GM23338 (cell line): Measurements from ENCODE around the gene TXNRD3. TPM values are rescaled to one million over a fixed set of nuclear protein-coding genes. Genes with fewer than 3 reads are reported as not detected.

ENCODE experiments used
- ATAC-seq: fragments of 200-7000 bp; cut with Tn5 transposase; 3 replicates; pipeline ENCODE4 v1.9.1; 2020
- DNase-seq: peaks from one replicate; pipeline ENCODE4 v3.0.0-alpha.2; 2015; ENCODE audit warnings: low spot score
- H2AFZ ChIP-seq: fragments of 200-600 bp; sonication (generic); 2 replicates; pipeline ENCODE4 v1.8.0; 2016; ENCODE audit warnings: antibody characterized with exemption, mild to moderate bottlenecking, moderate library complexity
- H3F3A ChIP-seq: fragments of 200-600 bp; sonication (generic); replicated peaks from 2 replicates; pipeline ENCODE4 v1.8.0; 2017; ENCODE audit warnings: antibody characterized with exemption, mixed run types, low read depth
- H3K27ac ChIP-seq: fragments of 200-600 bp; sonication (generic); 2 replicates; pipeline ENCODE4 v1.6.1; 2016; ENCODE audit warnings: low read depth
- H3K27me3 ChIP-seq: fragments of 200-600 bp; sonication (generic); 2 replicates; pipeline ENCODE4 v1.8.0; 2016; ENCODE audit warnings: mild to moderate bottlenecking, mixed run types, moderate library complexity; ENCODE audit not compliant: insufficient read depth
- H3K36me3 ChIP-seq: fragments of 200-600 bp; sonication (generic); 2 replicates; pipeline ENCODE4 v1.8.0; 2016; ENCODE audit warnings: mild to moderate bottlenecking; ENCODE audit not compliant: insufficient read depth
- H3K4me1 ChIP-seq: fragments of 200-600 bp; sonication (generic); 2 replicates; pipeline ENCODE4 v1.8.0; 2016; ENCODE audit warnings: mild to moderate bottlenecking, moderate library complexity; ENCODE audit not compliant: insufficient read depth
- H3K4me2 ChIP-seq: fragments of 200-600 bp; sonication (generic); 2 replicates; pipeline ENCODE4 v1.7.1; 2017; ENCODE audit warnings: mixed run types
- H3K4me3 ChIP-seq: fragments of 200-600 bp; sonication (generic); 2 replicates; pipeline ENCODE4 v1.6.1; 2016; ENCODE audit warnings: mixed run types
- H3K79me2 ChIP-seq: fragments of 200-600 bp; sonication (generic); replicated peaks from 2 replicates; pipeline ENCODE4 v1.8.0; 2017; ENCODE audit warnings: mild to moderate bottlenecking; ENCODE audit not compliant: insufficient read depth
- H3K9me2 ChIP-seq: fragments of 200-600 bp; sonication (generic); 2 replicates; pipeline ENCODE4 v1.8.0; 2017; ENCODE audit not compliant: insufficient read depth
- H4K20me1 ChIP-seq: fragments of 200-600 bp; sonication (generic); replicated peaks from 2 replicates; pipeline ENCODE4 v1.8.0; 2017; ENCODE audit warnings: mild to moderate bottlenecking; ENCODE audit not compliant: insufficient read depth
- H3K27ac Mint-ChIP-seq: 2 replicates; pipeline ENCODE4 v1.8.0; 2020; ENCODE audit warnings: inconsistent platforms, mild to moderate bottlenecking, moderate library complexity, mixed read lengths
- H3K27me3 Mint-ChIP-seq: 3 replicates; pipeline ENCODE4 v1.8.0; 2022; ENCODE audit warnings: low read depth, mild to moderate bottlenecking, moderate library complexity, mixed read lengths, inconsistent platforms; ENCODE audit not compliant: insufficient read depth, poor library complexity
- H3K36me3 Mint-ChIP-seq: 3 replicates; pipeline ENCODE4 v1.8.0; 2021; ENCODE audit warnings: low read depth, mild to moderate bottlenecking, inconsistent platforms, moderate library complexity, mixed read lengths
- H3K4me1 Mint-ChIP-seq: 3 replicates; pipeline ENCODE4 v1.8.0; 2020; ENCODE audit warnings: mild to moderate bottlenecking, inconsistent platforms, mixed read lengths
- H3K4me3 Mint-ChIP-seq: 3 replicates; pipeline ENCODE4 v1.8.0; 2021; ENCODE audit warnings: moderate library complexity, mild to moderate bottlenecking, inconsistent platforms, mixed read lengths
- H3K9me3 Mint-ChIP-seq: 3 replicates; pipeline ENCODE4 v1.8.0; 2020; ENCODE audit warnings: moderate library complexity, mild to moderate bottlenecking, inconsistent platforms, mixed read lengths
- CREB1 ChIP-seq: fragments of 250-450 bp; sonication (Bioruptor Pico); IDR thresholded peaks from 2 replicates; pipeline ENCODE4 v1.5.0; 2020; ENCODE audit warnings: low read depth, mild to moderate bottlenecking, moderate library complexity
- ETS1 ChIP-seq: IDR thresholded peaks from 2 replicates; pipeline ENCODE4 v1.6.1; 2016; ENCODE audit warnings: antibody characterized with exemption
- REST ChIP-seq: IDR thresholded peaks from one replicate; pipeline ENCODE4 v1.6.1; 2018; ENCODE audit warnings: antibody characterized with exemption; ENCODE audit not compliant: unreplicated experiment
- STAT1 ChIP-seq: IDR thresholded peaks from one replicate; pipeline ENCODE4 v1.6.1; 2016; ENCODE audit warnings: antibody characterized with exemption; ENCODE audit not compliant: unreplicated experiment
- ZNF114 ChIP-seq: fragments of 250-450 bp; sonication (Bioruptor Pico); IDR thresholded peaks from 2 replicates; pipeline ENCODE4 v1.5.0; 2020; ENCODE audit warnings: mild to moderate bottlenecking, moderate library complexity
- polyA plus RNA-seq: library from polyadenylated mRNA; unstranded; fragments of >200 nt; fragmentation: Nextera tagmentation; extraction: Ambion mirVana; gene quantifications from 2 replicates; pipeline ENCODE4 v1.2.1, GENCODE V29; 2016
- total RNA-seq: library from RNA; depleted of rRNA; stranded (reverse); fragments of >200 nt; shearing (Covaris generic); gene quantifications from 2 replicates; pipeline ENCODE4 v1.2.3, GENCODE V29; 2014
- TF ChIP-seq, protein P1 (sequence below): fragments of 250-450 bp; sonication (Bioruptor Pico); IDR thresholded peaks from 2 replicates; pipeline ENCODE4 v1.5.0; 2020; ENCODE audit warnings: mild to moderate bottlenecking, moderate library complexity

Gene TXNRD3
- total and polyA plus RNA-seq, 2 experiments from 2014 or later, result 3.0 to 4.1 TPM

GRCh38 chr3:126692858-126693257, 37.9 kb upstream of the TXNRD3 start:
- Histone ChIP-seq H3K4me1 (no peaks in the 10 kb centered on the region), H2AFZ (no peak overlapping the region; the same call in 1 of the 2 replicates), H3K27ac (no peak overlapping the region), H3K4me2 (no peak overlapping the region), H3F3A (no peaks in the 10 kb centered on the region), H4K20me1 (no peaks in the 10 kb centered on the region), H3K79me2 (no peaks in the 10 kb centered on the region), H3K9me2 (no peaks in the 10 kb centered on the region), H3K4me3 (no peak overlapping the region), H3K27me3 (no peaks in the 10 kb centered on the region), H3K36me3 (no peaks in the 10 kb centered on the region)
- DNase-seq (peak; percentile 13), ATAC-seq (no peak)
- peaks cover 2% of the 10 kb centered on the region; the same call in 1 of the 3 replicates for H3K4me1 Mint-ChIP-seq
- H3K4me3 Mint-ChIP-seq, result no peak overlapping the region
- H3K36me3 Mint-ChIP-seq, result no peaks in the 10 kb centered on the region
- H3K27ac Mint-ChIP-seq, result no peak overlapping the region
- no peak for TF ChIP-seq REST
- no peak for TF ChIP-seq CREB1 (CRISPR knock-in tag)
- TF ChIP-seq ETS1, result no peak
- TF ChIP-seq, protein P1, sequence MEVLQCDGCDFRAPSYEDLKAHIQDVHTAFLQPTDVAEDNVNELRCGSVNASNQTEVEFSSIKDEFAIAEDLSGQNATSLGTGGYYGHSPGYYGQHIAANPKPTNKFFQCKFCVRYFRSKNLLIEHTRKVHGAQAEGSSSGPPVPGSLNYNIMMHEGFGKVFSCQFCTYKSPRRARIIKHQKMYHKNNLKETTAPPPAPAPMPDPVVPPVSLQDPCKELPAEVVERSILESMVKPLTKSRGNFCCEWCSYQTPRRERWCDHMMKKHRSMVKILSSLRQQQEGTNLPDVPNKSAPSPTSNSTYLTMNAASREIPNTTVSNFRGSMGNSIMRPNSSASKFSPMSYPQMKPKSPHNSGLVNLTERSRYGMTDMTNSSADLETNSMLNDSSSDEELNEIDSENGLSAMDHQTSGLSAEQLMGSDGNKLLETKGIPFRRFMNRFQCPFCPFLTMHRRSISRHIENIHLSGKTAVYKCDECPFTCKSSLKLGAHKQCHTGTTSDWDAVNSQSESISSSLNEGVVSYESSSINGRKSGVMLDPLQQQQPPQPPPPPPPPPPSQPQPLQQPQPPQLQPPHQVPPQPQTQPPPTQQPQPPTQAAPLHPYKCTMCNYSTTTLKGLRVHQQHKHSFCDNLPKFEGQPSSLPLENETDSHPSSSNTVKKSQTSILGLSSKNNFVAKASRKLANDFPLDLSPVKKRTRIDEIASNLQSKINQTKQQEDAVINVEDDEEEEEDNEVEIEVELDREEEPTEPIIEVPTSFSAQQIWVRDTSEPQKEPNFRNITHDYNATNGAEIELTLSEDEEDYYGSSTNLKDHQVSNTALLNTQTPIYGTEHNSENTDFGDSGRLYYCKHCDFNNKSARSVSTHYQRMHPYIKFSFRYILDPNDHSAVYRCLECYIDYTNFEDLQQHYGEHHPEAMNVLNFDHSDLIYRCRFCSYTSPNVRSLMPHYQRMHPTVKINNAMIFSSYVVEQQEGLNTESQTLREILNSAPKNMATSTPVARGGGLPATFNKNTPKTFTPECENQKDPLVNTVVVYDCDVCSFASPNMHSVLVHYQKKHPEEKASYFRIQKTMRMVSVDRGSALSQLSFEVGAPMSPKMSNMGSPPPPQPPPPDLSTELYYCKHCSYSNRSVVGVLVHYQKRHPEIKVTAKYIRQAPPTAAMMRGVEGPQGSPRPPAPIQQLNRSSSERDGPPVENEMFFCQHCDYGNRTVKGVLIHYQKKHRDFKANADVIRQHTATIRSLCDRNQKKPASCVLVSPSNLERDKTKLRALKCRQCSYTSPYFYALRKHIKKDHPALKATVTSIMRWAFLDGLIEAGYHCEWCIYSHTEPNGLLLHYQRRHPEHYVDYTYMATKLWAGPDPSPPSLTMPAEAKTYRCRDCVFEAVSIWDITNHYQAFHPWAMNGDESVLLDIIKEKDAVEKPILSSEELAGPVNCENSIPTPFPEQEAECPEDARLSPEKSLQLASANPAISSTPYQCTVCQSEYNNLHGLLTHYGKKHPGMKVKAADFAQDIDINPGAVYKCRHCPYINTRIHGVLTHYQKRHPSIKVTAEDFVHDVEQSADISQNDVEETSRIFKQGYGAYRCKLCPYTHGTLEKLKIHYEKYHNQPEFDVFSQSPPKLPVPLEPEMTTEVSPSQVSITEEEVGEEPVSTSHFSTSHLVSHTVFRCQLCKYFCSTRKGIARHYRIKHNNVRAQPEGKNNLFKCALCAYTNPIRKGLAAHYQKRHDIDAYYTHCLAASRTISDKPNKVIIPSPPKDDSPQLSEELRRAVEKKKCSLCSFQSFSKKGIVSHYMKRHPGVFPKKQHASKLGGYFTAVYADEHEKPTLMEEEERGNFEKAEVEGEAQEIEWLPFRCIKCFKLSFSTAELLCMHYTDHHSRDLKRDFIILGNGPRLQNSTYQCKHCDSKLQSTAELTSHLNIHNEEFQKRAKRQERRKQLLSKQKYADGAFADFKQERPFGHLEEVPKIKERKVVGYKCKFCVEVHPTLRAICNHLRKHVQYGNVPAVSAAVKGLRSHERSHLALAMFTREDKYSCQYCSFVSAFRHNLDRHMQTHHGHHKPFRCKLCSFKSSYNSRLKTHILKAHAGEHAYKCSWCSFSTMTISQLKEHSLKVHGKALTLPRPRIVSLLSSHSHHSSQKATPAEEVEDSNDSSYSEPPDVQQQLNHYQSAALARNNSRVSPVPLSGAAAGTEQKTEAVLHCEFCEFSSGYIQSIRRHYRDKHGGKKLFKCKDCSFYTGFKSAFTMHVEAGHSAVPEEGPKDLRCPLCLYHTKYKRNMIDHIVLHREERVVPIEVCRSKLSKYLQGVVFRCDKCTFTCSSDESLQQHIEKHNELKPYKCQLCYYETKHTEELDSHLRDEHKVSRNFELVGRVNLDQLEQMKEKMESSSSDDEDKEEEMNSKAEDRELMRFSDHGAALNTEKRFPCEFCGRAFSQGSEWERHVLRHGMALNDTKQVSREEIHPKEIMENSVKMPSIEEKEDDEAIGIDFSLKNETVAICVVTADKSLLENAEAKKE (CRISPR knock-in tag), result no peak
- TF ChIP-seq STAT1, result no peak
- no peak for TF ChIP-seq ZNF114
- H3K9me3 Mint-ChIP-seq, result no peaks in the 10 kb centered on the region
- peaks cover 4% of the 10 kb centered on the region for H3K27me3 Mint-ChIP-seq
